Left ventricle myocardium inferior (tissue), 1 donor: ENCODE measurements around the gene SCYGR2. TPM values are rescaled to one million over a fixed set of nuclear protein-coding genes. Genes with fewer than 3 reads are reported as not detected.

Source experiments
- DNase-seq: peaks from one replicate; pipeline ENCODE4 v3.0.0-alpha.2; 2020
- H3K27ac ChIP-seq: fragments of 200-600 bp; replicated peaks from 2 replicates; pipeline ENCODE4 v1.8.0; 2021
- H3K27me3 ChIP-seq: fragments of 200-600 bp; 2 replicates; pipeline ENCODE4 v1.8.0; 2021; ENCODE audit warnings: low read depth
- H3K36me3 ChIP-seq: fragments of 200-600 bp; 2 replicates; pipeline ENCODE4 v1.8.0; 2021
- H3K4me1 ChIP-seq: fragments of 200-600 bp; 2 replicates; pipeline ENCODE4 v1.8.0; 2021
- H3K4me3 ChIP-seq: fragments of 200-600 bp; 2 replicates; pipeline ENCODE4 v1.8.0; 2021; ENCODE audit warnings: mild to moderate bottlenecking, moderate library complexity
- H3K9me3 ChIP-seq: fragments of 200-600 bp; replicated peaks from 2 replicates; pipeline ENCODE4 v1.8.0; 2021
- intact Hi-C: fragments of 100-400 bp; cut with micrococcal nuclease; formaldehyde crosslinking; loops from one replicate; pipeline ENCODE4 v1.11.0; 2022
- total RNA-seq: library from RNA; stranded (reverse); fragmentation: NEBNext Ultra II Directional; extraction: Animal tissue kit (Norgen Biotek cat#: 25700); gene quantifications from one replicate; pipeline ENCODE4 v1.2.1, GENCODE V29; 2021
- TF ChIP-seq, protein P1 (sequence below): fragments of 200-600 bp; IDR thresholded peaks from 2 replicates; pipeline ENCODE4 v1.8.0; 2021; ENCODE audit warnings: antibody characterized with exemption, mild to moderate bottlenecking, borderline replicate concordance
- donor health status: DM: no; HTN: yes; CAD: no; lungs with severe emphysema.

SCYGR2 gene
- total RNA-seq, 1 donor from 2014 or later: not detected

DNA sequence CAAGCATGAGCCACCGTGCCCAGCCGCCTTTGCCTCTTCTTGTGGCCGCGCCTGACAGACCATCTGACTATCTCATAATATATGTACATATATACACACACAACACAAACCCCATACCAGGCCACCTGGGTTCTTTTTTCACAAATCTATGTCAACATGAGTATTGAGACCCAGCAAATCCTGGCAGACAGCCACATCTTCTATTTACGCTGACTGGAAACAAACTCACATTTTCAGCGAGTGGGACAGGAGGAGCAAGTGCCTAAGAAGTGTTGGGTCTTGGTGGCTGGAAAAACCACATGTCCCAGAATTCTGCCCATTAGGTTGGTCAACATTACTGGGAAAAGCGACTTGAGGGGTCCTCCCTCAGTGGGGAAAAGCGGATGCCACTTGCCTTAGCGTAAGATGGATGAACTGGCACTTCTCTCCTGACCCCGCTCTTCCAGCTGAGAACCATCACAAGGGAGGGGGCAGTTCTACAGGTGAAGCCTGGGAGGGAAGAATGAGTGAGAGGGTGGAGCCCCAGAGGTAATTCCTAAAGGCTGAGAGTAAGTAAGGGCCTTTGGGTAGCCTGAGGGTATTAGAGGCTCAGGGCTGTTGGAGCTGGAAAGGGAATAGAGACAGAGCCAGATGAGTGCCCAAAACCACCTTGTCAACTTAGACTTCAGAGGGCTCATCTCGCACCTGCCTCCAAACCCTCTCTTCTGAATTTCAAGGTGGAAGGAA, 14.0 kb downstream of the SCYGR2 start:
- Histone ChIP-seq H3K4me1 (no peaks in the 10 kb centered on the region), H3K4me3 (no peak overlapping the region), H3K9me3 (no peaks in the 10 kb centered on the region), H3K36me3 (no peaks in the 10 kb centered on the region), H3K27me3 (peaks cover 25% of the 10 kb centered on the region), H3K27ac (no peak overlapping the region)
- intact Hi-C loops: no loop called here
- TF ChIP-seq, protein P1, sequence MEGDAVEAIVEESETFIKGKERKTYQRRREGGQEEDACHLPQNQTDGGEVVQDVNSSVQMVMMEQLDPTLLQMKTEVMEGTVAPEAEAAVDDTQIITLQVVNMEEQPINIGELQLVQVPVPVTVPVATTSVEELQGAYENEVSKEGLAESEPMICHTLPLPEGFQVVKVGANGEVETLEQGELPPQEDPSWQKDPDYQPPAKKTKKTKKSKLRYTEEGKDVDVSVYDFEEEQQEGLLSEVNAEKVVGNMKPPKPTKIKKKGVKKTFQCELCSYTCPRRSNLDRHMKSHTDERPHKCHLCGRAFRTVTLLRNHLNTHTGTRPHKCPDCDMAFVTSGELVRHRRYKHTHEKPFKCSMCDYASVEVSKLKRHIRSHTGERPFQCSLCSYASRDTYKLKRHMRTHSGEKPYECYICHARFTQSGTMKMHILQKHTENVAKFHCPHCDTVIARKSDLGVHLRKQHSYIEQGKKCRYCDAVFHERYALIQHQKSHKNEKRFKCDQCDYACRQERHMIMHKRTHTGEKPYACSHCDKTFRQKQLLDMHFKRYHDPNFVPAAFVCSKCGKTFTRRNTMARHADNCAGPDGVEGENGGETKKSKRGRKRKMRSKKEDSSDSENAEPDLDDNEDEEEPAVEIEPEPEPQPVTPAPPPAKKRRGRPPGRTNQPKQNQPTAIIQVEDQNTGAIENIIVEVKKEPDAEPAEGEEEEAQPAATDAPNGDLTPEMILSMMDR: no peak
- no peak for DNase-seq

DNA sequence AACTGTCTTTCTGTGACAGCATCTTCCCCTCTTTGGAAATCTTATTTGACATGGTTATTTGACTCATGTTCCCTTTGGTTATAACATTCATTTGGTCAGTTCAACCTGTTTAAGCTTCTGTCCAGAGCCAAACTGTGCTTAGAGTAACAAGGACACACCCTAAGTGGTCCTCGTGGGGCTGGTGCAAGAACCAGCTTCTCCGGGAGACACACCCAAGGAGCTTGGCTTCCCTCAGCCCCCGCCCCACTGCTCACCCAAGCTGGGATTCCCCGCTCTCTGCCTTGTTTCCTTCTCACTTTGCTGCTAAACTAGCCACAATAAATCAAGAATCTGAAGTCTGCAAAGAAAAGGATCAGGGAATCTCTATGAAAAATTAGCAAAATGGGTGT, 14.6 kb downstream of the SCYGR2 start:
- no peak overlapping the region for H3K4me3 ChIP-seq
- H3K36me3 ChIP-seq: no peaks in the 10 kb centered on the region
- no peak for DNase-seq
- H3K9me3 ChIP-seq: no peaks in the 10 kb centered on the region
- H3K27ac ChIP-seq: no peak overlapping the region
- TF ChIP-seq, protein P1: no peak
- H3K4me1 ChIP-seq: no peaks in the 10 kb centered on the region
- peaks cover 29% of the 10 kb centered on the region for H3K27me3 ChIP-seq
- intact Hi-C loops: no loop called here

- intact Hi-C loops: no loop called here
- no peak for DNase-seq
- no peaks in the 10 kb centered on the region for H3K4me1 ChIP-seq
- no peaks in the 10 kb centered on the region for H3K9me3 ChIP-seq
- H3K27ac ChIP-seq: no peak overlapping the region
- no peaks in the 10 kb centered on the region for H3K36me3 ChIP-seq
- H3K27me3 ChIP-seq: peaks cover 29% of the 10 kb centered on the region
- TF ChIP-seq, protein P1: no peak
- no peak overlapping the region for H3K4me3 ChIP-seq
Measured at GRCh38 chr2:227614246-227614645, 15.6 kb downstream of the SCYGR2 start.

DNA sequence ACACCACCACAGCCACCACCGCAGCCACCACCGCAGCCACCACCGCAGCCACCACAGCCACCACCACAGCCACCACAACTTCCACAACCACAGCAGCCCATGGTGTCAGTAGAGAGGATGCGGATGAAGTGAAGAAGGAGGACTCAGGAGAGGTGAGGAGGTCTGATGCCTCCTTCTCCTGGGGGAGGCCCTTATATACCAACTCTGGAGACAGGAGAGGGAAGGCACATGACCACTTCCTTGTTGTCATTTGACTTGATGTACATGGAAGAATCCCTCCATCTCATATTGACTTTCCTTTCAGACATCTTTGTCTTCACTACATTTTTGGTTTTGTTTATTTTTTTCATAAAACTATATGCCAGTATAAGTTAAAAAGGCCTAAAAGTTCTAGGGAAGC, 16.0 kb downstream of the SCYGR2 start, which contains the start of gene SCYGR3:
TSS of gene SCYGR3 (minus strand) at position 101 of the 400 bp plus-strand sequence. CDS start at position 101, 0 bp downstream.
- TF ChIP-seq, protein P1: no peak
- H3K27ac ChIP-seq: no peak within 1 kb of the TSS

GRCh38 chr2:227615181-227615580, 16.5 kb downstream of the SCYGR2 start:
- Histone ChIP-seq H3K4me3 (no peak overlapping the region), H3K36me3 (no peaks in the 10 kb centered on the region), H3K27me3 (peaks cover 29% of the 10 kb centered on the region), H3K4me1 (no peaks in the 10 kb centered on the region), H3K9me3 (no peaks in the 10 kb centered on the region), H3K27ac (no peak overlapping the region)
- TF ChIP-seq, protein P1: no peak
- no peak for DNase-seq
- intact Hi-C loops: no loop called here

More for the DNA sequence above, 16.0 kb downstream of the SCYGR2 start, which contains the start of gene SCYGR3:
- H3K27me3 ChIP-seq: peaks cover 29% of the 10 kb centered on the region
- no peaks in the 10 kb centered on the region for H3K36me3 ChIP-seq
- no peaks in the 10 kb centered on the region for H3K4me1 ChIP-seq
- H3K9me3 ChIP-seq: no peaks in the 10 kb centered on the region
- intact Hi-C loops: no loop called here
- no peak within 1 kb of the TSS for H3K4me3 ChIP-seq
- no peak for DNase-seq
